Trophoblast cell (in vitro differentiated cells and primary cell): ENCODE measurements around the gene APRT.

Source experiments
- DNase-seq, 2 donors: peaks; one replicate each; pipeline ENCODE4 v3.0.0-alpha.2; 2016
- H2AFZ ChIP-seq: 2 replicates; pipeline ENCODE4 v1.6.1; 2013; ENCODE audit warnings: low read length, moderate library complexity, mild to moderate bottlenecking; ENCODE audit not compliant: insufficient read depth, poor library complexity
- H2AK5ac ChIP-seq: 2 replicates; pipeline ENCODE4 v1.6.1; 2013; ENCODE audit warnings: mild to moderate bottlenecking, low read length
- H2BK120ac ChIP-seq: 2 replicates; pipeline ENCODE4 v1.6.1; 2013; ENCODE audit warnings: low read length, mild to moderate bottlenecking, moderate library complexity; ENCODE audit not compliant: insufficient read depth, poor library complexity
- H2BK12ac ChIP-seq: 2 replicates; pipeline ENCODE4 v1.6.1; 2013; ENCODE audit warnings: mild to moderate bottlenecking, low read length, moderate library complexity
- H2BK5ac ChIP-seq: 2 replicates; pipeline ENCODE4 v1.6.1; 2013; ENCODE audit warnings: low read length, low read depth, moderate library complexity, mild to moderate bottlenecking; ENCODE audit not compliant: poor library complexity
- H3K14ac ChIP-seq: 2 replicates; pipeline ENCODE4 v1.6.1; 2013; ENCODE audit warnings: mild to moderate bottlenecking, low read length
- H3K18ac ChIP-seq: 2 replicates; pipeline ENCODE4 v1.6.1; 2013; ENCODE audit warnings: mild to moderate bottlenecking, low read length
- H3K23ac ChIP-seq: 2 replicates; pipeline ENCODE4 v1.6.1; 2013; ENCODE audit warnings: low read length
- H3K27ac ChIP-seq: 2 replicates; pipeline ENCODE4 v1.5.1; 2013; ENCODE audit warnings: low read depth, mild to moderate bottlenecking, inconsistent platforms, low read length, moderate library complexity
- H3K27me3 ChIP-seq: 2 replicates; pipeline ENCODE4 v1.6.1; 2013; ENCODE audit warnings: inconsistent platforms, mild to moderate bottlenecking, low read length, moderate library complexity; ENCODE audit not compliant: insufficient read depth
- H3K36me3 ChIP-seq, 2 experiments: 1 replicate in 1 of 2; 2 replicates in 1 of 2; pipeline ENCODE4 v1.6.1; 2013; ENCODE audit warnings: low read length in 2 of 2, mild to moderate bottlenecking in 2 of 2, moderate library complexity in 1 of 2; ENCODE audit not compliant: insufficient read depth in 2 of 2, control insufficient read depth in 1 of 2
- H3K4ac ChIP-seq: 2 replicates; pipeline ENCODE4 v1.6.1; 2013; ENCODE audit warnings: low read depth, mild to moderate bottlenecking, low read length, moderate library complexity
- H3K4me1 ChIP-seq, 2 experiments: 1 replicate in 1 of 2; 2 replicates in 1 of 2; pipeline ENCODE4 v1.6.1; 2013; ENCODE audit warnings: low read length in 2 of 2, mild to moderate bottlenecking in 2 of 2, moderate library complexity in 1 of 2; ENCODE audit not compliant: insufficient read depth in 2 of 2, control insufficient read depth in 1 of 2
- H3K4me2 ChIP-seq: 2 replicates; pipeline ENCODE4 v1.6.1; 2013; ENCODE audit warnings: inconsistent platforms, mild to moderate bottlenecking, low read length, moderate library complexity
- H3K4me3 ChIP-seq: 2 replicates; pipeline ENCODE4 v1.5.1; 2013; ENCODE audit warnings: mild to moderate bottlenecking, low read depth, low read length, inconsistent platforms
- H3K79me1 ChIP-seq: one replicate; pipeline ENCODE4 v1.6.1; 2013; ENCODE audit warnings: low read length
- H3K79me2 ChIP-seq: 2 replicates; pipeline ENCODE4 v1.6.1; 2013; ENCODE audit warnings: low read length, mild to moderate bottlenecking; ENCODE audit not compliant: control insufficient read depth, insufficient read depth, poor library complexity
- H3K9ac ChIP-seq: 2 replicates; pipeline ENCODE4 v1.6.1; 2013; ENCODE audit warnings: mild to moderate bottlenecking, low read length
- H3K9me3 ChIP-seq: 2 replicates; pipeline ENCODE4 v1.6.1; 2013; ENCODE audit warnings: low read depth, mild to moderate bottlenecking, control low read depth, inconsistent platforms, low read length; ENCODE audit not compliant: insufficient read depth
- H4K12ac ChIP-seq: 2 replicates; pipeline ENCODE4 v1.6.1; 2013; ENCODE audit warnings: low read depth, mild to moderate bottlenecking, low read length, moderate library complexity
- H4K8ac ChIP-seq: 2 replicates; pipeline ENCODE4 v1.6.1; 2013; ENCODE audit warnings: low read depth, mild to moderate bottlenecking, low read length, moderate library complexity
- H4K91ac ChIP-seq: one replicate; pipeline ENCODE4 v1.6.1; 2013; ENCODE audit warnings: low read depth, mild to moderate bottlenecking, low read length, moderate library complexity
- WGBS: extraction: QIAGEN DNeasy Blood & Tissue Kit; methylation state at CpG from one replicate; pipeline ENCODE4 v1.1.7; 2013; ENCODE audit warnings: missing lambda C conversion rate; ENCODE audit not compliant: insufficient read length, insufficient coverage; ENCODE audit errors: extremely low coverage; 5-methylcytosine and 5-hydroxymethylcytosine counted together

The APRT gene

GRCh38 chr16:88843256-88843655, 31.5 kb upstream of the APRT start:
- H4K91ac ChIP-seq: no peak overlapping the region
- no peak overlapping the region for H3K4ac ChIP-seq
- H2BK120ac ChIP-seq: no peak overlapping the region
- DNase-seq: no peak
- no peak overlapping the region for H3K4me2 ChIP-seq
- H3K27me3 ChIP-seq: no peaks in the 10 kb centered on the region
- H3K14ac ChIP-seq: no peak overlapping the region
- H3K4me3 ChIP-seq: no peak overlapping the region
- no peaks in the 10 kb centered on the region for H3K9me3 ChIP-seq
- H2AK5ac ChIP-seq: no peak overlapping the region
- H2AFZ ChIP-seq: no peak overlapping the region
- no peak overlapping the region for H3K27ac ChIP-seq
- H3K79me2 ChIP-seq: no peaks in the 10 kb centered on the region
- H4K8ac ChIP-seq: no peak overlapping the region
- WGBS: no CpG with 5 or more reads among the region's 20 CpGs
- H2BK12ac ChIP-seq: no peak overlapping the region
- H3K18ac ChIP-seq: no peak overlapping the region
- peaks cover 27 to 44% of the 10 kb centered on the region in 2 experiments for H3K36me3 ChIP-seq
- no peak overlapping the region for H2BK5ac ChIP-seq
- no peak overlapping the region for H3K23ac ChIP-seq
- no peak overlapping the region for H3K9ac ChIP-seq
- no peaks in the 10 kb centered on the region for H3K4me1 ChIP-seq
- no peak overlapping the region for H4K12ac ChIP-seq
- H3K79me1 ChIP-seq: no peaks in the 10 kb centered on the region

- Histone ChIP-seq H3K27me3 (no peaks in the 10 kb centered on the region), H2AFZ (no peak overlapping the region), H3K4ac (no peak overlapping the region), H4K8ac (no peak overlapping the region), H3K4me2 (no peak overlapping the region), H3K79me1 (no peaks in the 10 kb centered on the region), H3K23ac (no peak overlapping the region), H3K9me3 (no peaks in the 10 kb centered on the region), H2BK12ac (no peak overlapping the region), H3K4me3 (no peak overlapping the region), H2AK5ac (no peak overlapping the region), H3K14ac (no peak overlapping the region), H3K4me1 (no peaks in the 10 kb centered on the region), H3K36me3 (peaks cover 27 to 41% of the 10 kb centered on the region in 2 experiments), H3K79me2 (no peaks in the 10 kb centered on the region), H3K18ac (no peak overlapping the region), H2BK5ac (no peak overlapping the region), H4K91ac (no peak overlapping the region), H3K27ac (no peak overlapping the region), H3K9ac (no peak overlapping the region), H4K12ac (no peak overlapping the region), H2BK120ac (no peak overlapping the region)
- no CpG with 5 or more reads among the region's 25 CpGs for WGBS
- DNase-seq: no peak
These were observed 31.1 kb upstream of the APRT start for GRCh38 chr16:88842806-88843205.

- Histone ChIP-seq H2BK120ac (no peak overlapping the region), H4K12ac (no peak overlapping the region), H3K9me3 (no peaks in the 10 kb centered on the region), H3K9ac (no peak overlapping the region), H3K4me3 (no peak overlapping the region), H2AFZ (no peak overlapping the region), H3K14ac (no peak overlapping the region), H4K91ac (no peak overlapping the region), H2BK12ac (no peak overlapping the region), H3K4me2 (no peak overlapping the region), H2BK5ac (no peak overlapping the region), H4K8ac (no peak overlapping the region), H3K27ac (no peak overlapping the region), H3K79me1 (no peaks in the 10 kb centered on the region), H3K4ac (no peak overlapping the region), H3K18ac (no peak overlapping the region), H3K27me3 (no peaks in the 10 kb centered on the region), H3K23ac (no peak overlapping the region), H2AK5ac (no peak overlapping the region), H3K4me1 (no peaks in the 10 kb centered on the region), H3K36me3 (peaks cover 27 to 38% of the 10 kb centered on the region in 2 experiments), H3K79me2 (no peaks in the 10 kb centered on the region)
- no peak for DNase-seq
- no CpG with 5 or more reads among the region's 15 CpGs for WGBS
These were observed 30.6 kb upstream of the APRT start for GRCh38 chr16:88842308-88842756.

DNA sequence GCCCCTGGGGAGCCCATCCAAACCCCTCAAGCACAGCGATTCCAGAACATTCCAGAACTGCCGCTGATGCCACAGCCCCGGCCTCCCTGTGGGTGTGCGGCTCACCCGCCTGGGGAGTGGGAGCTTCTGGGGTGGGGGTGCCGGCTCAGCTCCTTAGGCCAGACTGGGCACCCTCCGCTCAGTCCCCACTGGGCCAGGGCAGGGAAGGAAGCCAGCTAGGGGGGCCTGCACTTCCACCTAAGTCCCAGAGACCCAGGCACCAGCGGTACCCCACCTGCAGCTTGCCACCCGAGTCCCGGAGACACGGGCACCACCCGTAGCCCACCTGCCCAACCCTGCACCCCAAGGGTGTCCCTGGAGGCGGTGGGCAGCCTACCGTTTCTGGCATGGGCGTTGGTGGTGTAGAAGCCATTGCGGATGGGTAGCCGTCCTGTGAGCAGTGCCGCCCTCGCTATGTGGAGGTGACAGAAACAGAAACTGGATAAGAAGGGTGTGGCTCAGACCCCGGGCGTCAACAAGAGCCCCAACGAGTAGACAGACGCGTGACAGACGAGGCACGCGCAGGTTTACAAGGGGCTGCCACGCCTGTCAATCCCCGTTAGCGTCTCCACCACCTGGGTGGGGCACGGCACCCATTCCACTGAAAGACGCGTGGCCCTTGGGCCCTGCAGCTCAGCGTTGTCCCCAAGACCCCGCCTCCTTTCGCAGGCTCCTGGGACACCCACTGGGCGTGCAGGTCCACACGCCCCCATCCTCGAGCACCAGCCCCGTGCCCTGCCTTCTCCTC, 30.0 kb upstream of the APRT start:
- Histone ChIP-seq H3K18ac (no peak overlapping the region), H3K27me3 (no peaks in the 10 kb centered on the region), H2AK5ac (no peak overlapping the region), H3K79me1 (no peaks in the 10 kb centered on the region), H4K91ac (no peak overlapping the region), H3K14ac (no peak overlapping the region), H2BK120ac (no peak overlapping the region), H3K9ac (no peak overlapping the region), H3K4me1 (no peaks in the 10 kb centered on the region), H3K36me3 (peaks cover 27 to 38% of the 10 kb centered on the region in 2 experiments), H3K4me2 (no peak overlapping the region), H2AFZ (no peak overlapping the region), H3K4ac (no peak overlapping the region), H3K23ac (no peak overlapping the region), H3K4me3 (no peak overlapping the region), H2BK12ac (no peak overlapping the region), H4K8ac (no peak overlapping the region), H3K9me3 (no peaks in the 10 kb centered on the region), H4K12ac (no peak overlapping the region), H2BK5ac (no peak overlapping the region), H3K79me2 (no peaks in the 10 kb centered on the region), H3K27ac (no peak overlapping the region)
- no peak for DNase-seq
- no CpG with 5 or more reads among the region's 40 CpGs for WGBS
